Endothelial cell of umbilical vein (primary cell): Measurements from ENCODE around the gene ACYP2.

Experiments
- EZH2 ChIP-seq: IDR thresholded peaks from 2 replicates; pipeline ENCODE4 v1.6.1; 2012; ENCODE audit warnings: borderline replicate concordance, low read depth, mild to moderate bottlenecking, moderate library complexity, low read length, inconsistent platforms; ENCODE audit not compliant: severe bottlenecking
- MAX ChIP-seq: IDR thresholded peaks from 2 replicates; pipeline ENCODE4 v1.6.1; 2011; ENCODE audit not compliant: insufficient read depth, insufficient read length

- TF ChIP-seq MAX (no peak), EZH2 (no peak)
Measured at GRCh38 chr2:54077088-54077900, 38.1 kb upstream of the ACYP2 start.
